ENCODE results near the gene MDM1. TPM values are rescaled to one million over a fixed set of nuclear protein-coding genes. Genes with fewer than 3 reads are reported as not detected.

Gene MDM1
- total and polyA plus RNA-seq, 8 donors = 3.9 to 41.4 (median 12.0) TPM

DNA sequence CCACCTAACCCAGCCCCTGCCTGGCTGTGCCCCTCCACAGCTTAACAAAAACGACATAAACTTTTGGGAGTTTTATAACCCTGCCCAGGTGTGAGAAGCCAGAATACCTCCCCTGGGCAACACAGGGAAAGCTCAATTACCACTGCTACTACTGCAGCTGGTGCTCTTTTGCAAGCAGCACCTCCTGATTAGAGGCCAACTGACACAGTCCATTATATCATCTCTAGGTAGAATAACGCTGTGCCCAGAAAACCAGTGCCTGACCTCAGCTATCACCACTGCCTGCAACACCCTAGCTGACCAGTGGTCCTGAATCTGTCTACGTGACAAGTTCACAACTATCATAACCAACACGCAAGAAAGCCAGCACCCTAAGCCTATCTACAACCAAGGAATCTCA, 34.2 kb downstream of the MDM1 start:
- 84 to 92% (median 89%) methylated on average over 4 of the region's 4 CpGs for WGBS, 5 donors
- TF ChIP-seq, protein P1, sequence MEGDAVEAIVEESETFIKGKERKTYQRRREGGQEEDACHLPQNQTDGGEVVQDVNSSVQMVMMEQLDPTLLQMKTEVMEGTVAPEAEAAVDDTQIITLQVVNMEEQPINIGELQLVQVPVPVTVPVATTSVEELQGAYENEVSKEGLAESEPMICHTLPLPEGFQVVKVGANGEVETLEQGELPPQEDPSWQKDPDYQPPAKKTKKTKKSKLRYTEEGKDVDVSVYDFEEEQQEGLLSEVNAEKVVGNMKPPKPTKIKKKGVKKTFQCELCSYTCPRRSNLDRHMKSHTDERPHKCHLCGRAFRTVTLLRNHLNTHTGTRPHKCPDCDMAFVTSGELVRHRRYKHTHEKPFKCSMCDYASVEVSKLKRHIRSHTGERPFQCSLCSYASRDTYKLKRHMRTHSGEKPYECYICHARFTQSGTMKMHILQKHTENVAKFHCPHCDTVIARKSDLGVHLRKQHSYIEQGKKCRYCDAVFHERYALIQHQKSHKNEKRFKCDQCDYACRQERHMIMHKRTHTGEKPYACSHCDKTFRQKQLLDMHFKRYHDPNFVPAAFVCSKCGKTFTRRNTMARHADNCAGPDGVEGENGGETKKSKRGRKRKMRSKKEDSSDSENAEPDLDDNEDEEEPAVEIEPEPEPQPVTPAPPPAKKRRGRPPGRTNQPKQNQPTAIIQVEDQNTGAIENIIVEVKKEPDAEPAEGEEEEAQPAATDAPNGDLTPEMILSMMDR (IDR thresholded peaks at IDR 0.05) = no peak
- no peak for TF ChIP-seq EP300 (IDR thresholded peaks at IDR 0.05)
- no peak for TF ChIP-seq POLR2AphosphoS5 (IDR thresholded peaks at IDR 0.05)
- no peak for TF ChIP-seq POLR2A (IDR thresholded peaks at IDR 0.05)
- intact Hi-C loops (cut with DNase I; ENCODE audit: low total_unique reads) = no loop called here
- no peak overlapping the region for H3K4me3 ChIP-seq
- peaks cover 0 to 9% (median 3%) of the 10 kb centered on the region in 4 donors for H3K4me1 ChIP-seq
- H3K27me3 ChIP-seq = no peaks in the 10 kb centered on the region
- no peaks in the 10 kb centered on the region for H3K9me3 ChIP-seq
- H3K27ac ChIP-seq = no peak overlapping the region
- H3K36me3 ChIP-seq = peaks cover 0 to 56% (median 42%) of the 10 kb centered on the region in 4 donors
- DNase-seq = no peak

DNA sequence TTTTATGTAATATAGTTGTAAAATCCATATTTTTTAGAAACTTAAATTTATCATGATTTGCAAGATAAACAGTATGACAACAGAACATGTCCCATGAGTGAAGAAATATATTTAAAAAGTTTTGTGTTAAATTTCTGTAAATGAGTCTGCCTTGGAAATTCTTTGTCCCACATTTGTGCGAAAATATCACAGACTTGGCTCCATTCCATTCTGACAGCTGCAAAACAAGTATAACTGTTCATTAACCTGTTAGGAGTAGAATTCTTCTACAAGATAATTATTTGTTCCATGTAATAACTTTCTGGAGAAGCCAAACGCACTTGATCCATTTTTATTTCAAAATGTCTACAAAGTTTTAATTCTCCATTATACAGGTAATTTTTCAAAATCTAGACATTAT, 37.9 kb downstream of the MDM1 start:
- intact Hi-C loops (cut with DNase I; ENCODE audit: low total_unique reads) = no loop called here
- peaks cover 0 to 22% (median 13%) of the 10 kb centered on the region in 4 donors for H3K36me3 ChIP-seq
- H3K4me1 ChIP-seq = peaks cover 0 to 9% (median 3%) of the 10 kb centered on the region in 4 donors
- DNase-seq = peak in 1 of 2 donors; percentile 51
- no peaks in the 10 kb centered on the region for H3K27me3 ChIP-seq
- TF ChIP-seq, protein P1 (IDR thresholded peaks at IDR 0.05) = no peak
- TF ChIP-seq EP300 (IDR thresholded peaks at IDR 0.05) (no peak), POLR2AphosphoS5 (IDR thresholded peaks at IDR 0.05) (no peak), POLR2A (IDR thresholded peaks at IDR 0.05) (no peak)
- WGBS, 5 donors = 15 to 38% (median 27%) methylated on average over 2 of the region's 2 CpGs
- H3K4me3 ChIP-seq = no peak overlapping the region
- H3K9me3 ChIP-seq = no peaks in the 10 kb centered on the region
- no peak overlapping the region for H3K27ac ChIP-seq

DNA sequence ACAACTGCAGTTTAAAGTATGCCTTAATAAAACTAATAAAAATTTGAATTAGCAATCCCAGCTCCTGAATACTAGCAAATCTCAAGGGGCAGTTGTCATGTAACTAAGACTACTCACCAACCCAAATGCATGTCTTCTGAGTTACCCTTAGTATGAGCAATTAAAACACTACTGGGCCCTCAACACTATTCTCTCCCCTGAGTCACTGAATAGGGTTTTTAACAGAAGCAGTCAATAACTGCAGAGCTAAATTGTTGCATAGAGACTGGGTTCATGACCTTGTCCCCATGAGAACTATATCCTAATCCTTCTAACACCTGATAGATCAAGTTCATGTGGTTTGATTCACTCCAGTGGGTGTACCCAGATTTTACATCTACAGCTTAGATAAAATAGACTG, 38.8 kb downstream of the MDM1 start:
- Histone ChIP-seq H3K4me3 (no peak overlapping the region), H3K4me1 (peaks cover 0 to 9% (median 3%) of the 10 kb centered on the region in 4 donors), H3K9me3 (no peaks in the 10 kb centered on the region), H3K27me3 (no peaks in the 10 kb centered on the region), H3K36me3 (peaks cover 0 to 17% (median 11%) of the 10 kb centered on the region in 4 donors), H3K27ac (no peak overlapping the region)
- no peak for TF ChIP-seq EP300 (IDR thresholded peaks at IDR 0.05)
- TF ChIP-seq, protein P1 (IDR thresholded peaks at IDR 0.05) = no peak
- TF ChIP-seq POLR2A (IDR thresholded peaks at IDR 0.05) = no peak
- TF ChIP-seq POLR2AphosphoS5 (IDR thresholded peaks at IDR 0.05) = no peak
- intact Hi-C loops (cut with DNase I; ENCODE audit: low total_unique reads) = no loop called here
- no peak for DNase-seq

DNA sequence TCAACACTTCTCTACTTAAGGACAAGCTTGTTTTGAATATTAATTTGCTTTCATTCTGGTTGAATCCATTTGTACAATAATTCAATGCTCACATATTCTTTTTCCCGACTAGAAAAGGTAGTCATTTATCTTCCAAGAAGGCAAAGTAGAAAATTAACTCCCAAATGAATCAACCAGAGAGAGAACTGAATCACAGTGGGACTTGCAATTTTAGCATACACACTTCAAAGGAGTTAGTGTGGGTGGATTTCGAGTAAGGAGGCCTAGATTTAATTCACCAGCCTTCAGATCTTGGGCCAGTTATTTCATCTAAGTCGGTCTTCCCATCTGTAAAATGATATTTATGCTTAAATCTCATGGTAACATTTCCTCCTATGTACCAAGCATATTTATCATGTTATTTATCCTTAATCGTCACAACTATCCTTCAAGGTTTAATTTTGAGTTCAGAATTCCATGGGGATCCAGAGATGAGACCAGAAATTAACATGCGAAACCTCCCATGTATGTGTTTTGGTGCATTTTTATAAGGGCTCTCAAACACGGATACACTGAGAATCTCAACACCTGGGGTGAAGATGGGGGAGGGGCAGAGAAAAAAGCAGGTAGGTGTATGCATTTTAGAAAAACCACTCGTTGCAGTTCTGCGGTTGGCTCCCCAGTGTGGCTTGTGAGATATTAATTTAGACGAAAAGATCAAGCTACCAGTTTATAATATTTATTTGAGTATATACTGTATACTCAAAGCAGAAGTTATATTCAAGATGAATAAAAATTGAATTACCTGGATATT, 39.8 kb downstream of the MDM1 start:
- DNase-seq = peak in 1 of 2 donors; percentile 12
- H3K27ac ChIP-seq = no peak overlapping the region
- H3K9me3 ChIP-seq = no peaks in the 10 kb centered on the region
- H3K27me3 ChIP-seq = no peaks in the 10 kb centered on the region
- TF ChIP-seq POLR2A (IDR thresholded peaks at IDR 0.05) (no peak), POLR2AphosphoS5 (IDR thresholded peaks at IDR 0.05) (no peak), EP300 (IDR thresholded peaks at IDR 0.05) (no peak)
- TF ChIP-seq, protein P1 (IDR thresholded peaks at IDR 0.05) = no peak
- H3K36me3 ChIP-seq = peaks cover 0 to 13% (median 8%) of the 10 kb centered on the region in 4 donors
- intact Hi-C loops (cut with DNase I; ENCODE audit: low total_unique reads) = no loop called here
- H3K4me3 ChIP-seq = no peak overlapping the region
- H3K4me1 ChIP-seq = peaks cover 0 to 9% (median 3%) of the 10 kb centered on the region in 4 donors
- WGBS, 5 donors = 81 to 90% (median 87%) methylated on average over 9 of the region's 9 CpGs

Data from stomach (tissue), 9 donors.